ENCODE measurements around the gene SPDYC.
"Not testable (repeated sequence)": the region's sequence is repeated elsewhere in the genome, so short reads cannot be mapped to it uniquely, and the experiment has no call there.

Gene SPDYC

DNA sequence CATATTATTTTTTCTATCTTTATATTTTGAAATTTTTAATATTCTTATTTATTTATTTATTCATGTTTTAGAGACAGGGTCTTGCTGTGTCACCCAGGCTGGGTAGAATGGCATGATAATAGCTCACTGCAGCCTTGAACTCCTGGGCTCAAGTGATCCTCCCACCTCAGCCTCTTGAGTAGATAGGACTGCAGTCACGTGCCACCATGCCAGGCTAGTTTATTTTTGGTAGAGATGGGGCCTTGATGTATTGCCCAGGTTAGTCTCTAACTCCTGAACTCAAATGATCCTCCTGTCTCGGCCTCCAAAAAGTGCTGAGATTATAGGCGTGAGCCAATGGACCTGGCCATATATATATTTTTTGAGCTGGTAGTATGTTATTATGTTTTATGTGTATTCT lies 2.4 kb upstream of the SPDYC start:
- no peak for DNase-seq (ENCODE audit: low read depth in 2 of 2)

- no peak for DNase-seq (ENCODE audit: low read depth in 2 of 2)
These were observed 830 bp upstream of the SPDYC start for GRCh38 chr11:65169164-65169641.

DNA sequence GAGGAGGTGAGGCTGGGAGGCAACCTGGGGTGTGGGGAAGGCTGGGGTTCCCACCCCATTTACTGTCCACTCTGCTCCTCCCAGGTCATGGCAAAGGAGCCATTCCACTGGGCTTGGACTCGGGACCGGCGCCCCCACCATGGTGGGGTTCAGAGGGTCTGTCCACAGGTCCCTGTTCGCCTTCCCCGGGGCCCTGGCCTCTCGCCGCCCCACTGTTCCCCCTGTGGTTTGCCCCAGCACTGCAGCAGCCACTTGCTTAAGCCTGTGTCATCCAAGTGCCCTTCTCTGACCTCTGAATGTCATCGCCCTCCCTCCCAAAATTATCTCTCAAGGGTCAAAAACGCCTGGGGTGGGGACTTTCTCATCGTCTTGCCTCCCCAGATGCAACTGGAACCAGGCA lies 2.6 kb downstream of the SPDYC start:
- no peak for DNase-seq (ENCODE audit: low read depth in 2 of 2)

DNA sequence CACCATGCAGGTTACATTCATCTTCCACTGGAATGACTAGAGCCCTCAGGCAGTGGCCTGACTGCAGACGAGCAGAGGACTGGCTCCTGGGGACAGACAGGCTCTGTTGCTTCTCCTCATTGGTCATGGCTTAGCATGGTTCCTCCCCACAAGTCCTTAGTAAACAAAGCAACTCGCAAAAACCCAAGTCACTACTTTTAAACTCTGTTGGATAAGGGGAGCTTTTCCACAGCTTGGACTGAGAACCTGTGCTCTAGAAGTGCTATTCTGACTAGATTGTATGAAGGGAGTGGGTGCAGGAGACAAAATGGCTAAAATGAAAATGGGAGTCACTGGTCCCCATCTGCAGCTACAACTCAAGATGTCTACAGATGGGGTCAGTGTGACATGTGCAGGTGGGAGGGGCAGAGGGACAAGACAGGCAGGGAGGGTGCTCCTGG lies 4.6 kb downstream of the SPDYC start:
- not testable (repeated sequence) for DNase-seq (ENCODE audit: low read depth in 2 of 2)

GRCh38 chr11:65180877-65181568 lies 11.0 kb downstream of the SPDYC start:
- peak in 1 of 2 donors; percentile 22 for DNase-seq (ENCODE audit: low read depth in 2 of 2)

GRCh38 chr11:65181569-65182257 lies 11.7 kb downstream of the SPDYC start, which contains the start of gene CAPN1:
Gene CAPN1, plus strand, starts transcription at chr11:65181928. Its CDS starts 774 bp downstream, at chr11:65182702.
- peak; percentile 14 to 59 for DNase-seq (ENCODE audit: low read depth in 2 of 2)

- no peak for DNase-seq (ENCODE audit: low read depth in 2 of 2)
These were observed 12.5 kb downstream of the SPDYC start for GRCh38 chr11:65182258-65183170.

DNA sequence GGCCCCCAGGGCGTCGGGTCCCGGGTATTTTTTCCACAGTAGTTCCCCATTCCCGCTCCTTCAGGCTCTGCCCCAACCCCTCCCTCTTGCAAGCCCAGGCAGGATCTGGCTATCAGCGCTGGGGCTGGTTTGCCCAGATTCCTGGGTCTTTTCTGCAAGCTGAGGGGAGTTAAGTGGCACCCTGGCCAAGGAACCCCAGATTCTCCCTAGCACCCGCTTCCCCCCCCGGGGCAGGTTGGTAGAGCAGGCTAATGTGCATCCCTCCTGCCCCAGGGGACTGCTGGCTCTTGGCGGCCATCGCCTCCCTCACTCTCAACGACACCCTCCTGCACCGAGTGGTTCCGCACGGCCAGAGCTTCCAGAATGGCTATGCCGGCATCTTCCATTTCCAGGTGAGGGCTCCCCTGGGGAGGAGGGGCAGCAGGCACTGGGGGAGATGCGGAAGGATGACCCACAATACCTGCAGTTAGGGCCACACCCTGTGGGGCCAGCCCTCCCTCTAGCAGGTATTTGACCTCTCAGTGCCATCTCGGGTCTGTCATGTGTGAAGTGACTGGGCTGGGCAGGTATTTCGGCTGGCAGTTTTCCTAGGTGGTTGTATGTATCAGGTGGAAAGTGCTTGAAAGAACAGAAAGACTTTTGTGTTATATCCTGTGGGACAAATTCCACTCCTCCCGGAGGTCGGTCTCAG lies 13.3 kb downstream of the SPDYC start:
- no peak for DNase-seq (ENCODE audit: low read depth in 2 of 2)

DNA sequence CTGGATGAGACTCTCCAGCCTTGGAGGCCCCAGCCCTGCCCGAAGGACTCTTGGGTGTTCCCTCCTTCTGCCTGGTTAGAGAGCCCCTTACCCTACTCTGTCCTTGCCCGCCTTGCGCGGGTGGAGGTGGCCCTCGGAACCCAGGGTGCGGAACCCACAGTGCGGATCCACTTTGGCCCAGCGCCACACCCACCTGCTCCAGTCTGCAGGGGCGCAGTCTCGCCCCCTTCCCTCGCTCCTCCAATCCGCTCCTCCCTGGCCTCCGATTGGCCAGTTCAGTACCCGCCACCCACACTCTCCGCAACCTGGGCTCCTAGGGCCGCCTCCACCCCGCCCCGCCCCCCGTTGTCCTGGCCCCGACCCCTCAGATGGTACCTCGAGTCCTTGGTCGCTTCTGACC lies 14.1 kb downstream of the SPDYC start:
- DNase-seq (ENCODE audit: low read depth in 2 of 2), result no peak

DNA sequence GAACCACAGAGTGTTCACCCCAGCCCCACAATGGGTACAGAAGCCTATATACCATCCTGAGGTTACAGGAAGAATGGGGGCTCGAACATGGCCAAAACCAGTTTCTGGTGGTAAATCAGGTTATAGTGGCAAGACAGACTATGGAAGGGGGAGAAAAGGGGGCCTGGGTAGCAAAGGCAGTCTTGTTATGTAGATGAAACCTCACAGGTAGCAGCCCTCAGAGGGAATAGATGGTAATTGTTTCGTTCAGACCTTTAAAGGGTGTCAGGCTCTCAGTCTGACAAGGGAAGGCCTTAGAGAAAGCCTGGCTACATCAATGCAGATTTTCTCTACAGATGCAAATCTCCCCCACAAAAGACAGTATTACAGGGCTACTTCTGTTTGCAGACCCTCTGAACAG lies 15.1 kb downstream of the SPDYC start:
- DNase-seq (ENCODE audit: low read depth in 2 of 2), result no peak

DNA sequence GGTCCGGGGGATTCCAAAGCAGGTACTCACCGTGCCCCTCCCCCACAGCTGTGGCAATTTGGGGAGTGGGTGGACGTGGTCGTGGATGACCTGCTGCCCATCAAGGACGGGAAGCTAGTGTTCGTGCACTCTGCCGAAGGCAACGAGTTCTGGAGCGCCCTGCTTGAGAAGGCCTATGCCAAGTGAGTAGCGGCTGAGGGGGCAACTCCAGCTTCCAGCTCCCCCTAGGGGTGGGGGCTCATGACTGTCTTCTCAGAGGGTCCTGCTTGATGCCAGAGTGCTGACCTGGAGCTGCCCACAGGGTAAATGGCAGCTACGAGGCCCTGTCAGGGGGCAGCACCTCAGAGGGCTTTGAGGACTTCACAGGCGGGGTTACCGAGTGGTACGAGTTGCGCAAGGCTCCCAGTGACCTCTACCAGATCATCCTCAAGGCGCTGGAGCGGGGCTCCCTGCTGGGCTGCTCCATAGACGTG lies 15.9 kb downstream of the SPDYC start:
- no peak for DNase-seq (ENCODE audit: low read depth in 2 of 2)

GRCh38 chr11:65186701-65187100 lies 16.7 kb downstream of the SPDYC start:
- DNase-seq (ENCODE audit: low read depth in 2 of 2), result no peak

DNA sequence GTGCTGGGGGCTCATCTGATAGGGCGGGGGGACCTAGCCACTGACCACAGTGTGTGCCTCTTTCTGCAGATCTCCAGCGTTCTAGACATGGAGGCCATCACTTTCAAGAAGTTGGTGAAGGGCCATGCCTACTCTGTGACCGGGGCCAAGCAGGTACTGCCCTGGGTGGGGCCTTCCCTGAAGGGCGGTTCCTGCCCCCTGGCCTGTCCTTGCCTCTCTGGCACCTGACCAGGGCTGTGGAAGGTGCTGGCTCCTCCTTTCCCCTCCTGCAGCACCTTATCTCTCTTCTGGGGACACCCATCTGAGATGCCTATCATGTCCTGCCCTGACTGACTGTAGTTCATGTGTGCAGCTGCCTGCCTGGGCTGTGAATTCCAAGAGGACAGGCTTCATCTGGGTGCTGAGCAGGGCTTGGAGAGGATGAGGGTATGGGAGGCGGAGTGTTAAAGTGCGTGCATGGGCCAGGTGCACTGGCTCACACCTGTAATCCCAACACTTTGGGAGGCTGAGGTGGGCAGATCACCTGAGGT lies 17.2 kb downstream of the SPDYC start:
- no peak for DNase-seq (ENCODE audit: low read depth in 2 of 2)

GRCh38 chr11:65187971-65188461 lies 18.0 kb downstream of the SPDYC start:
- DNase-seq (ENCODE audit: low read depth in 2 of 2), result no peak

- DNase-seq (ENCODE audit: low read depth in 2 of 2), result no peak
These were observed 18.5 kb downstream of the SPDYC start for GRCh38 chr11:65188486-65188885.

- DNase-seq (ENCODE audit: low read depth in 2 of 2), result no peak
These were observed 19.2 kb downstream of the SPDYC start for GRCh38 chr11:65189191-65189590.

GRCh38 chr11:65194564-65194963 lies 24.5 kb downstream of the SPDYC start:
- no peak for DNase-seq (ENCODE audit: low read depth in 2 of 2)

DNA sequence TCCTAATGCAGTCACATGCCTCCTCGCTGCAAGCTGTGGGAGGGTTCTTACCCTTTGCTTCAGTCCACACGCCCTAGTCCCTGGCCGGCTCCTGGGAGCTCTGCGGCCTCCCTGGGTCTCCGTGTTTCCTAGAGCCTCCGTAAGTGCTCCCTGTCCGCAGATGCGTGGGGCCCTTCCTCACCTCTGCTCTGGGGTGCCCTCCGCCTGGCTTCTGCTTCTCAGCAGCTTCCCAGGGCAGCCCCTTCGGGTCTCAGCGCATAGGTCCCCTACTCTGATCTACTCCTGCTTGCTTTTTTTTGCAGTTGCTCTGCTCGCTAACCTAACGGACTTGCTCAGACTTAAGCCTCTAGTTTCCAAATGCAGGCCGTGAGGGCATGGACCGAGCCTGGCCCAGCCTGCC lies 34.1 kb downstream of the SPDYC start:
- no peak for DNase-seq (ENCODE audit: low read depth in 2 of 2)

- no peak for DNase-seq (ENCODE audit: low read depth in 2 of 2)
These were observed 34.9 kb downstream of the SPDYC start for GRCh38 chr11:65204646-65205601.

DNA sequence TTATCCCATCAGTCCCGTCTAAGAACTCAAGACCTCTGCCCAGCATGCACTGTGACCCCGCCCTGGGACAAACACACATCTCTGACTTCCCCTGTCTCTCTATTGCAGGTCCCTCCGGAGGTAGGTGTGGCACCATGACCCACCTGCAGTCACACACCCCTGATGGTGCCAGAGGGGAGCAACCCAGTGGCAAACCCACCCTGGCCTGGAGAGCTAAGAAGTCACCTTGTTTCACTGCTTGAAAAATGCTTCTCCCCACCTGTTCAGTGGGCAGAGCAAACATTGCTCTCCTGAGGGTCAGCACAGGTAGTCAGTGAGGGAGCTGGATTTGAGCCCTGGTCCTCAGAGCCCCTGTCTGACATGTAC lies 35.6 kb downstream of the SPDYC start:
- DNase-seq (ENCODE audit: low read depth in 2 of 2), result no peak

Measured in activated CD8-positive, alpha-beta memory T cell treated with anti-CD3 and anti-CD28 coated beads for 4 hours (primary cell).